K562 (cell line): ENCODE measurements around the gene SLX4IP. TPM values are rescaled to one million over a fixed set of nuclear protein-coding genes. Genes with fewer than 3 reads are reported as not detected.
A peak's percentile ranks its signal among the peaks of the same experiment; 100 is the strongest.

Experiments used
- ATAC-seq: fragments of 200-7000 bp; cut with Tn5 transposase; 3 replicates; pipeline ENCODE4 v1.9.1; 2020; ENCODE audit warnings: moderate library complexity
- BruUV-seq: library from RNA; stranded (reverse); fragments of 400-500 nt; replicated peaks from 2 replicates; lab custom pipeline; 2021; lab: Mats Ljungman, UMichigan
- CTCF ChIA-PET: fragments of 300-600 bp; formaldehyde crosslinking; extraction: SDS; loops from one replicate; lab custom pipeline; 2021; ENCODE audit warnings: low intra/inter-chr PET ratio; lab: Yijun Ruan, JAX
- POLR2A ChIA-PET: fragments of 300-600, 350-650 bp; sonication (Branson Sonifier 250); formaldehyde crosslinking; extraction: SDS; loops from one replicate; lab custom pipeline; 2021; ENCODE audit warnings: antibody characterized with exemption, inconsistent platforms; lab: Yijun Ruan, JAX
- DNase-seq, 4 experiments: peaks; one replicate each; pipeline versions ENCODE4 v3.0.0 to v3.0.0-alpha.2; 2011 to 2018; ENCODE audit warnings: low spot score in 3 of 4, mixed read lengths in 3 of 4; ENCODE audit errors: extremely low read depth in 1 of 4
- FAIRE-seq: peaks from 2 replicates; lab custom pipeline; 2011; peaks lifted over from hg19 to GRCh38; lab: Jason Lieb, UNC
- H2AFZ ChIP-seq: 2 replicates; pipeline ENCODE4 v1.6.0; 2011; ENCODE audit warnings: low read depth, low read length, control low read depth, inconsistent platforms
- H3K27ac ChIP-seq: fragments of 200-600 bp; 3 replicates; pipeline ENCODE4 v1.8.0; 2011; ENCODE audit warnings: low read depth, mild to moderate bottlenecking, control low read depth, inconsistent platforms, low read length, moderate library complexity, mixed read lengths; ENCODE audit errors: extremely low read depth
- H3K27me3 ChIP-seq, 2 experiments: fragments of 300-600 bp in 1 of 2; 2 replicates in 1 of 2; 3 replicates in 1 of 2; pipeline versions ENCODE4 v1.6.0 to v1.8.0; 2011; ENCODE audit warnings: inconsistent platforms in 2 of 2, low read length in 2 of 2, mild to moderate bottlenecking in 1 of 2, mixed read lengths in 1 of 2, moderate library complexity in 1 of 2; ENCODE audit not compliant: control insufficient read depth in 2 of 2, insufficient read depth in 2 of 2
- H3K36me3 ChIP-seq: fragments of 300-600 bp; 3 replicates; pipeline ENCODE4 v1.8.0; 2011; ENCODE audit warnings: mild to moderate bottlenecking, low read length, inconsistent platforms; ENCODE audit not compliant: control insufficient read depth, insufficient read depth
- H3K4me1 ChIP-seq, 2 experiments: fragments of 200-600 bp in 1 of 2; replicated peaks in 1 of 2; 2 replicates in 1 of 2; 3 replicates in 1 of 2; pipeline versions ENCODE4 v1.5.1 to v1.8.0; 2011; ENCODE audit warnings: inconsistent platforms in 2 of 2, low read length in 2 of 2, mild to moderate bottlenecking in 1 of 2, mixed read lengths in 1 of 2, moderate library complexity in 1 of 2; ENCODE audit not compliant: control insufficient read depth in 2 of 2, insufficient read depth in 2 of 2
- H3K4me2 ChIP-seq: 2 replicates; pipeline ENCODE4 v1.6.1; 2011; ENCODE audit warnings: low read length, control low read depth, inconsistent platforms, mixed read lengths; ENCODE audit not compliant: insufficient read depth
- H3K4me3 ChIP-seq: fragments of 200-600 bp; sonication (generic), shearing (Covaris generic); 2 replicates; pipeline ENCODE4 v1.5.1; 2016; ENCODE audit warnings: control low read depth, inconsistent platforms
- H3K79me2 ChIP-seq: fragments of 200-600 bp; 3 replicates; pipeline ENCODE4 v1.8.0; 2011; ENCODE audit warnings: low read length, inconsistent platforms; ENCODE audit not compliant: control insufficient read depth, insufficient read depth
- H3K9ac ChIP-seq, 2 experiments: 2 replicates each; pipeline versions ENCODE4 v1.6.0 to v1.6.1; 2011; ENCODE audit warnings: low read depth in 2 of 2, low read length in 2 of 2, control low read depth in 1 of 2, inconsistent platforms in 1 of 2, mild to moderate bottlenecking in 1 of 2, mixed read lengths in 1 of 2; ENCODE audit not compliant: insufficient read depth in 1 of 2
- H3K9me1 ChIP-seq: one replicate; pipeline ENCODE4 v1.6.0; 2011; ENCODE audit warnings: inconsistent platforms, mild to moderate bottlenecking, low read length, moderate library complexity; ENCODE audit not compliant: control insufficient read depth, insufficient read depth
- H3K9me3 ChIP-seq: replicated peaks from 2 replicates; pipeline ENCODE4 v1.5.1; 2011; ENCODE audit warnings: low read depth, low read length, inconsistent platforms; ENCODE audit not compliant: control insufficient read depth, insufficient read depth
- H4K20me1 ChIP-seq: replicated peaks from 2 replicates; pipeline ENCODE4 v1.6.1; 2011; ENCODE audit warnings: low read length, inconsistent platforms, mixed read lengths; ENCODE audit not compliant: control insufficient read depth, insufficient read depth
- CHCHD3 ChIP-seq: fragments of 250-450 bp; sonication (Bioruptor Pico); IDR thresholded peaks from 2 replicates; pipeline ENCODE4 v2.1.2; 2022; ENCODE audit warnings: mild to moderate bottlenecking
- FOXA3 ChIP-seq, 2 experiments: fragments of 450-650 bp in 1 of 2; sonication (generic) in 1 of 2; formaldehyde crosslinking; IDR thresholded peaks in 1 of 2; conservative IDR thresholded peaks in 1 of 2; 2 replicates each; pipeline versions ENCODE4 v1.4.0 to v1.8.0; 2020 to 2022; ENCODE audit warnings: mild to moderate bottlenecking in 2 of 2, missing genetic modification reagents in 1 of 2
- HMGN3 ChIP-seq: IDR thresholded peaks from 2 replicates; pipeline ENCODE4 v1.6.1; 2011; ENCODE audit warnings: borderline replicate concordance, low read depth, mild to moderate bottlenecking, mixed read lengths, low read length; ENCODE audit not compliant: insufficient read length; ENCODE audit errors: extremely low read depth
- NBN ChIP-seq: fragments of 450-650 bp; IDR thresholded peaks from 2 replicates; pipeline ENCODE4 v1.6.1; 2016; ENCODE audit warnings: low read depth, mild to moderate bottlenecking
- NFATC3 ChIP-seq: fragments of 450-650 bp; IDR thresholded peaks from 2 replicates; pipeline ENCODE4 v1.6.1; 2017; ENCODE audit warnings: mild to moderate bottlenecking
- NR1H2 ChIP-seq: sonication (generic); formaldehyde crosslinking; IDR thresholded peaks from 2 replicates; pipeline ENCODE4 v1.4.0; 2020; ENCODE audit warnings: mild to moderate bottlenecking, missing genetic modification reagents
- SRSF3 ChIP-seq: fragments of 200-400 bp; formaldehyde crosslinking; IDR thresholded peaks from 2 replicates; pipeline ENCODE4 v1.6.1; 2016; ENCODE audit warnings: mild to moderate bottlenecking, low read length, moderate library complexity; ENCODE audit not compliant: insufficient read depth
- ZKSCAN1 ChIP-seq: fragments of 150-350 bp; IDR thresholded peaks from 2 replicates; pipeline ENCODE4 v1.6.1; 2016; ENCODE audit warnings: low read depth, low read length
- ZNF217 ChIP-seq: sonication (generic); formaldehyde crosslinking; IDR thresholded peaks from 2 replicates; pipeline ENCODE4 v1.8.0; 2022; ENCODE audit warnings: mild to moderate bottlenecking, missing genetic modification reagents
- ZNF311 ChIP-seq: fragments of 250-450 bp; sonication (Bioruptor Pico); IDR thresholded peaks from 2 replicates; pipeline ENCODE4 v1.4.0; 2020; ENCODE audit warnings: mild to moderate bottlenecking, moderate library complexity
- ZNF561 ChIP-seq: fragments of 450-650 bp; formaldehyde crosslinking; conservative IDR thresholded peaks from 2 replicates; pipeline ENCODE4 v1.4.0; 2020; ENCODE audit warnings: mild to moderate bottlenecking, moderate library complexity
- ZNF695 ChIP-seq: fragments of 450-650 bp; formaldehyde crosslinking; IDR thresholded peaks from 2 replicates; pipeline ENCODE4 v1.4.0; 2020; ENCODE audit warnings: mild to moderate bottlenecking, moderate library complexity
- WGBS: fragments of 100-300 bp; shearing (Covaris generic); methylation state at CpG from one replicate; pipeline ENCODE4 v1.1.6; 2016; ENCODE audit warnings: low coverage, mixed read lengths; ENCODE audit not compliant: insufficient coverage; ENCODE audit errors: missing lambda C conversion rate; 5-methylcytosine and 5-hydroxymethylcytosine counted together
- in situ Hi-C: fragments of 300-500 bp; cut with MboI; formaldehyde crosslinking; loops from 4 replicates; pipeline ENCODE4 v1.15.0; 2018; ENCODE audit warnings: inconsistent platforms, mixed read lengths
- intact Hi-C: fragments of 100-400 bp; cut with micrococcal nuclease; formaldehyde crosslinking; loops from 2 replicates; pipeline ENCODE4 v1.14.2; 2022
- polyA plus RNA-seq, 8 experiments: library from polyadenylated mRNA; depleted of rRNA in 4 of 8; stranded (reverse) in 5 of 8; unstranded in 3 of 8; fragments of >200 nt; fragmentation: Nextera tagmentation in 2 of 8; fragmentation: Illumina TruSeq in 1 of 8; extraction: Ambion mirVana in 2 of 8; extraction: Trizol in 1 of 8; gene quantifications; 2 replicates each; pipeline versions ENCODE4 v1.2.1 to v1.2.3, GENCODE V29; 2011 to 2014; ENCODE audit warnings: inconsistent platforms in 1 of 8, missing spikeins in 1 of 8
- total RNA-seq, 7 experiments: library from RNA; depleted of rRNA in 6 of 7; stranded (reverse); fragments of >200 nt in 6 of 7; fragmentation: Illumina TruSeq in 2 of 7; extraction: Trizol in 2 of 7; gene quantifications; 2 replicates each; pipeline versions ENCODE4 v1.2.1 to v1.2.3, GENCODE V29; 2011 to 2021; ENCODE audit warnings: low replicate concordance in 1 of 7
- TF ChIP-seq, protein P1 (sequence below): fragments of 250-450 bp; sonication (Bioruptor Pico); IDR thresholded peaks from 2 replicates; pipeline ENCODE4 v1.5.1; 2021; ENCODE audit warnings: mild to moderate bottlenecking

The SLX4IP gene
- total and polyA plus RNA-seq, 9 of the 15 experiments (the other 6 are each of a cell fraction or from before 2014, with no cell fraction given): 1.5 to 5.9 (median 3.5) TPM

DNA sequence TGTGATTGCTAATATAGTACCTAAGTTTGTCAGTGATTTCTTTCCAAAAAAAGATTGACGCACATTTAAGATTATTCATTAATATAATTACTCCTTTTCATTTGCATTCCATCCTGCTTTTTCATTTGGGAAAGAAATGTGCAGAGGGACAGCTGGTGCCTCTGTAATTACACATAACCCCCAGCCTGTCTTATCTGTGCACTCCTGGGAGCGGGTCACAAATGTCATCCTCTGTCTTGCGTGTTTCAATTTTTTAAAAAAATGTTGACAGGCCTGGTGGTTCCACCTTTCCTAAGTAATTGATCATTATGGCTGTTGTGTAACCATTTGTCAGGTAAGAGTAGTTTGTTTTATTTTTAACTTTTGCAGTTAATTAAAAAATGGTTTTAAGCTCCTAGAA is 92.7 kb downstream of the SLX4IP start:
- Histone ChIP-seq H3K27ac (no peak overlapping the region), H4K20me1 (no peaks in the 10 kb centered on the region), H3K4me3 (no peak overlapping the region), H2AFZ (no peak overlapping the region), H3K36me3 (no peaks in the 10 kb centered on the region), H3K9ac (no peak overlapping the region), H3K79me2 (no peaks in the 10 kb centered on the region), H3K4me1 (peaks cover 0 to 7% of the 10 kb centered on the region in 2 experiments; a peak in 1 of 5 replicates), H3K27me3 (no peaks in the 10 kb centered on the region), H3K9me1 (no peaks in the 10 kb centered on the region)
- intact Hi-C loops: loop anchor here (5.0 kb wide), 1 partner anchor 50 kb away; no protein-coding TSS in a partner anchor
- in situ Hi-C loops: no loop called here
- DNase-seq (peak in 1 of 4 experiments; percentile 15), FAIRE-seq (no peak), ATAC-seq (peak; percentile 65; the same call in 2 of the 3 replicates)
- WGBS: 33% methylated on average over 2 of the region's 3 CpGs
- POLR2A ChIA-PET: no interaction called here
- no TSS peak for BruUV-seq
- TF ChIP-seq FOXA3 (CRISPR knock-in tag; conservative IDR thresholded peaks at IDR 0.05 in 1 of 2, IDR thresholded peaks at IDR 0.05 in 1 of 2) (no peak), ZNF695 (CRISPR knock-in tag) (no peak), ZKSCAN1 (no peak), SRSF3 (no peak), NBN (no peak), ZNF217 (no peak), HMGN3 (no peak), ZNF561 (CRISPR knock-in tag) (no peak), ZNF311 (no peak), NFATC3 (no peak), NR1H2 (CRISPR knock-in tag) (no peak), CHCHD3 (no peak)
- TF ChIP-seq, protein P1, sequence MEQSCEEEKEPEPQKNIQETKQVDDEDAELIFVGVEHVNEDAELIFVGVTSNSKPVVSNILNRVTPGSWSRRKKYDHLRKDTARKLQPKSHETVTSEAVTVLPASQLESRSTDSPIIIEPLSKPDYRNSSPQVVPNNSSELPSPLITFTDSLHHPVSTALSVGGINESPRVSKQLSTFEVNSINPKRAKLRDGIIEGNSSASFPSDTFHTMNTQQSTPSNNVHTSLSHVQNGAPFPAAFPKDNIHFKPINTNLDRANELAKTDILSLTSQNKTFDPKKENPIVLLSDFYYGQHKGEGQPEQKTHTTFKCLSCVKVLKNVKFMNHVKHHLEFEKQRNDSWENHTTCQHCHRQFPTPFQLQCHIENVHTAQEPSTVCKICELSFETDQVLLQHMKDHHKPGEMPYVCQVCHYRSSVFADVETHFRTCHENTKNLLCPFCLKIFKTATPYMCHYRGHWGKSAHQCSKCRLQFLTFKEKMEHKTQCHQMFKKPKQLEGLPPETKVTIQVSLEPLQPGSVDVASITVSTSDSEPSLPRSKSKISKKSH (CRISPR knock-in tag): no peak
- TF ChIP-seq, all 486 proteins: peak for 0
- CTCF ChIA-PET: no interaction called here
- no peaks in the 10 kb centered on the region for H3K9me3 ChIP-seq
- H3K4me2 ChIP-seq: no peak overlapping the region
